GM19328 (cell line): ENCODE results near the gene PF4V1.

Source experiments
- ATAC-seq: cut with Tn5 transposase; IDR thresholded peaks from one replicate; pipeline ENCODE4 v1.9.1; 2021; ENCODE audit warnings: mild to moderate bottlenecking, moderate library complexity; ENCODE audit not compliant: unreplicated experiment

Gene PF4V1, protein sequence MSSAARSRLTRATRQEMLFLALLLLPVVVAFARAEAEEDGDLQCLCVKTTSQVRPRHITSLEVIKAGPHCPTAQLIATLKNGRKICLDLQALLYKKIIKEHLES

DNA sequence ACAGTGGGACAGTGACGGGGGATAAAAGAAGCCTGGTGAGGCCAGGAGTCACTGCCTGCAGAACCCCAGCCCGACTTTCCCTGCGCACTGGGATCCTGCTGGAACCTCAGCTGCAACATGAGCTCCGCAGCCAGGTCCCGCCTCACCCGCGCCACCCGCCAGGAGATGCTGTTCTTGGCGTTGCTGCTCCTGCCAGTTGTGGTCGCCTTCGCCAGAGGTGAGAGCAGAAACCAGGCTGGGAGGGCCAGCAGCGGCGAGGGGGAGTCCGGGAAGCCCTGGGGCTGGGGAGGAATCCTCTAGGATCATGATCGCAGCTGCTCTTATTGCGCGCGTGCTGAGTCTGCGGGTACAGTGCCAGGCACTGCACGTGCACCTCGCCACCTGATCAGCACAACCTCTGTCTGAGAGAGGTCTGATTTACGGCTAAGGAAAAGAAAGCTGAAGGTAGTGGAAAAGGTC, at the start of gene PF4V1:
Gene PF4V1 (plus strand): TSS at position 51 of the 459 bp plus-strand sequence. CDS start 67 bp downstream, at position 118.
- no peak for ATAC-seq

DNA sequence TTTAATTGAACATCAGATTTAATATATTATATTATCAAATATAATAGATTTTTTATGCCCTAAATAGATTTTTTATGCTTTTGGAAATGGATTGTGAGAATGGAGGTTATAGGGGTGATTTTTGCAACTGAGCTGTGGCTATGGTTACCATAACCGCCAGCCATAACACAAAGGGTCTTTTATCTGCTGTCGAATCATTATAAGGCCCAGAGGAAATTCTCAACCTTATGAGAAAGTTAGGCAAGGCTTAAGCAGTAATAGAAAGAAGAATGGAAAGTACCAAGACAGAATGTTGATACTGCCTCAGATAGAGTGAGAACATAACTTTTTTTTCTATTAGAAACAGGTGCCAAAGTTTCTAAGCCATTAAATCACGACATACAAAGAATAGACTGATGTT, 42.9 kb upstream of the PF4V1 start:
- ATAC-seq: no peak

DNA sequence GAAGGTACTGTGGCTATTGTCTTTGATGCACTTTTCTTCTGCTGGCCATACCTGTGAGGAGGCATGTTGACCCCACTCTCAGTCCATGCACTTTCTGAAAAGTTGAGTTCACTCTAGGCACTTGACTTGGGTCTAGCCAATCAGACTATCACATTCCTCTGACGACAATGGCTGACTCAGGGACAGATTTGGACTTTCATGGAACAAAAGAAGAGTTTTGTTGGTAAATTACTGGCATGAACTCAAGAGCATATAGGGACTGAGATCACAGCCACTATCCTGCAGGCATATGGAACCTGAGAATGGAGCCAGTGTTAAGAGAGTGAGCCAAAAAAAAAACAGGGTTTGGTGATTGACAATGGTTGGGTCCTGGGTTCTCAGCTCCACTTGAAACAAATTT, 41.3 kb upstream of the PF4V1 start:
- no peak for ATAC-seq

DNA sequence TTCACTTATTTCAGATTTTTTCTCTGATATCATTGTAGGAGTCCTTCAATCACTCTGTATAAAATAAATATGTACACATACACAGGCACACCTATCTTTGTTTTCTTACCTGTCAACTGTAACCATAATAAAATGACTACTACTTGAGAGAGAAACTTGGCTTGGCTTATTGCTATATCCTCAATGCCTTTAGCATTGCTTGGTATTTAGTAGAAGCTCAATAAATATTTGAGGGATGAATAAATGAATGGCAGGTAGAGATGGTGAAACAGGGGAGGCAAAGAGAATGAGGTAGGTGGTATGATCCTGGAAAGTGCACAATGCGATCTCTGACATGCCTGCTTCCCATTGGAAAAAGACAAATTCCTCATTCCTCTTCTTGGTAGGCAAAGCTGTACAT, 38.4 kb upstream of the PF4V1 start:
- no peak for ATAC-seq

DNA sequence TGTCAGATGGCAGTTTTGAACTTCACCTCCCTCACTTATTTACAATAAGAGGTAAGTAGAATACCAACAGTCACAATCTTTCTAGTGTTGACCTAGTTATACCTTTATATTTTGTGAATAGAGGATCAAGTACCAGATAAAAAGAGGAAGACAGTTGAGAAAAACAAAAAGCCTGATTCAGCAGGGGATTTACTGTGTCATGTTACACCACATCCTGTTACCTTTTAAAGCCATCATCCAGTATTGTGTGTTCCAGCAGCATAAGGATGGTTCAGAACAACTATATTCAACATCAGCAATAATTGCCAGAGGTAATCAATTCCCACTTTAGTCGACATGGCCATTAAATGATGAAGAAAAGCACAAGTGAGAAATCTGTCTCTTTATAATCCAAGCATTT, 38.0 kb upstream of the PF4V1 start:
- ATAC-seq: no peak

DNA sequence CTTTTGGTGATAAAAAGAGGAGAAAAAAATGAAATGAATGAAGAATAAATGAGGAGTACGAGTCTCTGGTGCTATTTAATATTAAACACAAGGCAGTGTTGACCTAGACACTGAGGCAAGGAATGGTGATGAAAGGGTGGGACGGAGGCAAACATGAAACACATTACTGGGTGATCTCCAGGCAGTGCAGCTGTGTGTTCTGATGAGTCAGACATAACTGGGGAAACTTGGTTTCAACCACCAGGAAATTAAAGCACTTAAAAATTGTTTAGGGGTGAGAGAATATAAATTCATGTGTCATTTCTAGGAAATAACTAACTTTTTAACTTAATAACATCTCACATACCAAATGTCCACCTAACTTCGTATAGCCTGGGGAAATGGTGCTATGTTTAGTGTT, 36.3 kb upstream of the PF4V1 start:
- no peak for ATAC-seq

DNA sequence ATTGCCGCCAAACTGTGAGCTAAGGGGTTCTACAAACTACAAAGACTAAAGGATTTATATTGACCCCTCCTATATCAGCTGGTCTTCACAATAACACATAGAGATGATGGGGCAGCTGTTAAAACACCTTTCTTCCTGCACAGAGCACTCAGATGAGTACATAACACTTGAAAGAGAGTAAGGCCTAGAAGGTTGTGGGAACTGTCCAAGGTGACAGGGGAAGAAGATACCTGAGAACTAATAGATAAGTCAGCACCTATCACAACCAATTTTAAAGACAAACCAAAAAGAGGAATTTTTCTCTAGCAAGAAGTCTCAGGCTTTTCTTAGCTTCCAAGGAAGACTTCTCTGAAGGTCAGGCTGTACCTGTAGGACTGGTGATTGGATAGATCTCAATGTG, 35.8 kb upstream of the PF4V1 start:
- no peak for ATAC-seq

DNA sequence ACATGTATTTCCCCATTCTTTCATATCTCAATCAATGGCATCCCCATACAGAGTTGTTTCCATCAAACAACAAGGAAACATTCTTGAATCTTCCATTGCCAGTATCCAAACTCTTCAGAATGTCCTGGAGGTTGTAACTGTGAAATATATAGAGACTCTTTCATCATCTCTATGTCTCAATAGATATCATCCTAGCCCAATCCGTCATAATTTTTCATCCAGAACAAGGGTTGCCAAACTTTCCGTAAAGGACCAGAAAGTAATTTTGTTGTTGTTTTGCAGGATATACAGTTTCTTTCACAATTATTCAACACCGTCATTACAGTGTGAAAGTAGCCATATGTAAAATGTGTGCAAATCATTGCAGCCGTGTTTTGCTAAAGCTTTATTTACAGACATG, 31.8 kb upstream of the PF4V1 start:
- no peak for ATAC-seq

DNA sequence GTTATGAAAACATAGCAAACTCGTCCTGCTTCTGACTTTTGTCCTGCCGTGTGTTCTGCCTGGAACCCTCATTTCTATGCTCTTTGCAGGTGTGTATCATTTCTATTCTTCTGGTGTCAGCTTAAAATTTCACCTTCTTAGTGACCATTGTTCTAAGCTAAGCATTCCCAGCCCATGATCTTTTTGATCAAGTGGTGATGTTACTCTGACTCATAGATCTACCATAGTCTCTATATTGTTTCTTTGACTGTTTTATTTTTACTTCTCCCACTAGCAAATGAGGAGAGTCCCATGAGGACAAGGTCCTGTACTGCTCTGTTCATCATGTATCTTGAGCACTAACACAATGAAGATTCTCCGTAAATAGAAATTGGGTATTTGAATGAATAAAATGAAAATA, 30.7 kb upstream of the PF4V1 start:
- no peak for ATAC-seq

DNA sequence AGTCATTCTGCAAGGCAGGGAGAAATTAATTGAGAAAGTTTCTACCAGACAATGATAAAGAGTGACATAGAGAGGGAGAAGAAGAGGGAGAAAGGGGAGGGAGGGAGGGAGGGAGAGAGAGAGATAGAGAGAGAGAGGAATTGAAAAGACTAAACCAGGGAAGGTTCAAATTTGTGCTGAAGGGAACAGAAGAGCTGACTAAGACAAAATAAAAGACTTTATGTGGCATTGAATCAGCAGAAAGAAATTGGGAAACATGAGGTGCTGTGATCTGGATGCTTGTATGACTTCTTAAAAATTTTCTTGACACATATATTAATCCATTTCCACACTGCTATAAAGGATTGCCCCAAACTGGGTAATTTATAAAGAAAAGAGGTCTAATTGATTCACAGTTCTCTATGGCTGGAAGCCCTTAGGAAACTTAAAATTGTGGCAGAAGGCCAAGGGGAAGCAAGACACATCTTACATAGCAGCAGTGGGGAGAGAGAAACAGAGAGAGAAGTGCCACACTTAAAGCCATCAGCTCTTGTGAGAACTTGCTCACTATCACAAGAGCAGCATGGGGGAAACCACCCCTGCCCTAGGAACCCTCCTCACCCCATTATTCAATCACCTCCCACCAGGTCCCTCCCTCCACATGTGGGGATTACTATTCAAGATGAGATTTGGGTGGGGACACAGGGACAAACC, 30.1 kb upstream of the PF4V1 start:
- ATAC-seq: no peak

DNA sequence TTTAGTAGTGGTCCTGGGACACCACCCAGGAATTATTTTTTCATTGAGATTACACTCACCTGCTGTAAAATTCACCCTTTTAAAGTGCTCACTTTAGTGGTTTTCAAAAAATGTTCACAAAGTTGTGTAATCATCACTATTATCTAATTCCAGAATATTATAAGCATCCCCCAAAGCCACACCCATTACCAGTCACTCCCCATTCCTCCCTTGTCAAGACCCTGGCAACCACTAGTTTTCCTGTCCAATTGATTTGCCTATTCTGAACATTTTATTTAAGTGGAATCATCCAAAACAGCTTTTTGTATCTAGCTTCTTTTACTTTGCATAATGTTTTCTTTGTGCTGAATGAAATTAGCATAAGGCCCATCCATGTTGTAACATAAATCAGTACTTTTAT, 29.3 kb upstream of the PF4V1 start:
- ATAC-seq: no peak

DNA sequence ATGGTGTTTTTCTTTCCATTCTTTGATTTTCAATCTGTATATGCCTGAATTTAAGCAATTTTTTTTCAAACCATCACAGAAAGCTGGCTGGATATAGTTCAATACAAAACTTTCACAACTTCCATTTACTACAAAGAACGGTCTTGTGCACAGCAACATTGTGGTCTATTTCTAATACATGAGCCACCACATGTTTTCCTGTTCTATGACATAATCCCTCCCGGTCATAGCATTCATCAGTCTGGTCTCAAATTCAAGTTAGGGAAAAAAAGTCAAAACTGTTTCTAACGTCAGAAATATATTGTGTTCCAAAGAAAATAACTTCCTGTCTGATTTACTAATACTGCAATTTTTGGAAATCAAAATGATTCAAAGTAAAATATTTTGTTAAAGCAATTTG, 24.1 kb upstream of the PF4V1 start:
- no peak for ATAC-seq

DNA sequence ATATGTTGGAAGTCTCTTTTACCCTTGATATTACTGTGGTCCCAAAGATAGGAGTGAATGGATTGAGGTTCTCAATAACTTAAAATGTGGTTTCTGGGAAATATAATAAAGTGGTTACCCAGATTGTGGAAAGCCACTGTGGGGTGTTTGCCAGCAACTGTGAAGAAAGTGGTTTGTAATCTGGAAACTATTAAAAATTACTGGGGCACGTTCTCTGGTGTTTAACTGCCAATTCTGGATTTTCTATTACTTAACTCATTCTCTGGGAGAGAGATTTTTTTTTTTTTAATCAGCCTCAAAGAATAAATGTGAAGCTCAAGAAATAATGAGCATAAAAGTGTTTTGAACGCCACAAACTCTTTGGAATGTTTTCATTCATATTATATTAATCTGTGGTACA, 21.5 kb upstream of the PF4V1 start:
- ATAC-seq: no peak

DNA sequence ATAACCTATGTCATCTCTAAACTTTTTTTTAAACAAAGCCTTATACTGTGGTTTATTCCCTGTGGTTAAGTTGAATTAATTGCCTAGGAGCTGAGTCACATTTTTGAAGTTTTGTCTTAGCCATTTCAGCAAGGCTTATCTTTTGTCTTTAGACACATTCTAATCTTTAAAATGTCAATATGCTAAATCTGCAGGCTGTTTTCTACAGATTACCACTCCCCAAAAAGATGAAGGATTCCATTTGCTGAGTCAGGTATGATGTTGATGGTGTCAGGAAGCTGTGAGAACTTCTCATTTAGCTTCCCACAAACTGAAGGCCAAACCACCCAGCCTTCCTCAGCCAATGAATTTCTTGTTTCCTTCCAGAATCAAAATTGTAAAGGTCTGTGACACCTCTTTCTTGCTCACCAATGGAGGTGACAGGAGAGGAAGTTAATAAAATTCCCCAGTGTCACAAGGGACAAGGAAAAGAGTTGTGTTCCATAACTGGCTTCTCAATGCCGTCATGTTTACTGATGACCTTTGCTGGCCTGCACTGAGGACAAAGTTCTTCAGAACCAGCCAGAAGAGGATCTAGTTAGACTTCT, 20.4 kb upstream of the PF4V1 start:
- ATAC-seq: no peak

DNA sequence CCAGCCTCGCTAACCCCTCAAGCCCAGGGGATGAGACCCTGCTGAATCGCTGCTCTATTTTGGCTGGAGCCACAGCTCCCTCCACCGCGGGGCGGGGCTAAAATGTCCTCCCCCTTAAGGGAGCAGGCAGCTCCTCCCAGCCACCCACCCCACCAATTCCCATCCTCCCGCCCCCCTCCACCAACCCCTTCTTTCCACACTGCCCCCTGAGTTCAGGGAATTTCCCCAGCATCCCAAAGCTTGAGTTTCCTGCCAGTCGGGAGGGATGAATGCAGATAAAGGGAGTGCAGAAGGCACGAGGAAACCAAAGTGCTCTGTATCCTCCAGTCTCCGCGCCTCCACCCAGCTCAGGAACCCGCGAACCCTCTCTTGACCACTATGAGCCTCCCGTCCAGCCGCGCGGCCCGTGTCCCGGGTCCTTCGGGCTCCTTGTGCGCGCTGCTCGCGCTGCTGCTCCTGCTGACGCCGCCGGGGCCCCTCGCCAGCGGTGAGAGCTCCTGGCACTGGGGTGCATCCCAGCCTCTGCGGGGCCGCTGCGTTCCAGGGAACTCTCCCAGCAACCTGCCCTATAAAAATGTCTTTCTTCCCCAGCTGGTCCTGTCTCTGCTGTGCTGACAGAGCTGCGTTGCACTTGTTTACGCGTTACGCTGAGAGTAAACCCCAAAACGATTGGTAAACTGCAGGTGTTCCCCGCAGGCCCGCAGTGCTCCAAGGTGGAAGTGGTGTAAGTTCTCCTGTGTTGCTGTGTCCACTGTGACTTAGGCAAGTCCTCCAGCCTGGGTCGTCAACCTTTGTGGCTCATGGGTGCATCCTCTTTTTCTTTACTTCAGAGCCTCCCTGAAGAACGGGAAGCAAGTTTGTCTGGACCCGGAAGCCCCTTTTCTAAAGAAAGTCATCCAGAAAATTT, 16.5 kb upstream of the PF4V1 start, which contains the start of gene CXCL6:
Gene CXCL6 (plus strand): TSS at position 306 of the 907 bp plus-strand sequence. CDS start 73 bp downstream, at position 379.
- no peak for ATAC-seq

DNA sequence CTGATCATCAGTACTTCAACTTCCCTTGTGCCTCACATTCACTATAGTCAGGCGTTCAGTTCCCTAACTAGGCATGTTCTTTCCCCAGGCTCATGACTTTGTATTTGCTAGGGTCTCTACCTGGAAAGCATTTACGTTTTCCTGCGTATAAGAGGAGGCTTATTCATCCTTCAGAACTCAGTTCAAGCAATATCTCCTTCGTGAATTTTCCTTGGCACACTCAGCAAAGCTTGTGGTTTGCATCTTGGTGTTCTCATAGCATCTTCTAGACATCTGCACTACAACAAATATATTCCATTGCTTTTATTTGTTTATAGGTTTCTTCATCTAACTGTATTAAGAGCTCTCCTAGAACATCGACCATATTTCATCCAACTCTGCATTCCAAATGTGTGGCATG, 14.0 kb upstream of the PF4V1 start:
- no peak for ATAC-seq

DNA sequence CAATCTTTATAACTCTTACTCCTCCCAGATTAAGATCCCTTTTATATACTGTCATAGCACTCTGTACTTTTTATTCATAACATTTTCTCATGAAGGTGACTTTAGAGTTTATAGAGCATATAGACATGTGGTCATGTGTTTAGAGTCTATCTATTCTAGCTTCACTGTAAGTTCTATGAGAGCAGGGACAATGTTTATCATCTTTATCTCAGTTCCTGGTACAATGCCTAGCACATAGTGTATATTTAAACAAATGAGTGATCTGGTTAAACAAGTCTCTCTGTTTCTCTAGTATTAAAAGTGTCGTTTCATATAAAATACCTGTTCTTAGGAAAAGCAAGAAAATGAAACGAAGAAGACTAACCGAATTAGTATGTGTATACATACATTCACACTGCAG, 13.4 kb upstream of the PF4V1 start:
- no peak for ATAC-seq

DNA sequence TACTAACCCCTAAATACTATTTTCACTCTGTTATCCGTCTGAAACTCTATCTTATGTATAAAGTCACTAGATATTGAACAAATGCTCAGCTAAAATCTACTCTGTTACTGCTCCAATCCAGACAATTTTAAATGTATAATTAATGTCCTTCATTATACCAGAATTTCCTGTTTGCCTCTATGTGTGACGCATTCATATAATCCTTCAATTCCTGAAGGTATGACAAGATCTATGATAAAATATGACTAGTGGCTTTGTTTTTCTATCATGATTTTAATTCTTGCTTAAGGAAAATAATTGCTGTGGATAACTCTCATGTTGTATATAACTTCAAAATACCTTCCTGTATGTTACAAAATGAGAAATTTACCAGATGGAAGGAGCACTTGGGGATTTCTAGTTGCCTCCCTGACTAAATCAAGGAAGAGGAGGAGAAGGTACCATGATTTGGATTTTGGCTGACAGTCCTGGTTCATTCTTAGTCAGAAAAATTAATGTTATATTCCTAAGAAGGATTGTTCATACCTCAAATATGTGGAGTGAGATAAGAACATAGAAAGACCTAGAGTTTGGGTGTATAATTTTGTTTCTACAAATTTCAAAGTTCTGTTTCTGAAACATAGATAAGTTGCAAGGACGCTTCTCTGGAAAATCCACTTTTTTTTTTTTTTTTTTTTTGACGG, 11.7 kb upstream of the PF4V1 start:
- no peak for ATAC-seq

DNA sequence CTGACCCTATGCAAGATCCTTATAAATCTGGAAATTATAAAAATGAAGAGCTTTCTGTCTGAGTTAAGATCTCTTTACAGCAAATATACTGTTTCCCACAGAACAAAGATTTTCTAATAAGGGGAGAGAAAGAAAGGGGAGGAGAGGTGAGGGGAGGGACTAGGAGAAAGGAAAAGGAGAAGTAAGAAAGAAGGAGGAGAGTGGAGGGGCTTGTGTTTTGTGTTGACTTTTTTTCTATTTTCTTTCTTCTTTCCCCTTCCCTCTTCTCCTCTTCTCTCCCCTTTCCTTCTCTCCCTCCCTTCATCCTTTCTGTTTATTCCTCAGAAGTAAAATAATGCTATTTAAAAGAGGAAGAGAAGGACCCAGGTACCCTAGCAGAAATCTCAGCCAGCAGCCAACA, 10.4 kb upstream of the PF4V1 start:
- ATAC-seq: no peak

DNA sequence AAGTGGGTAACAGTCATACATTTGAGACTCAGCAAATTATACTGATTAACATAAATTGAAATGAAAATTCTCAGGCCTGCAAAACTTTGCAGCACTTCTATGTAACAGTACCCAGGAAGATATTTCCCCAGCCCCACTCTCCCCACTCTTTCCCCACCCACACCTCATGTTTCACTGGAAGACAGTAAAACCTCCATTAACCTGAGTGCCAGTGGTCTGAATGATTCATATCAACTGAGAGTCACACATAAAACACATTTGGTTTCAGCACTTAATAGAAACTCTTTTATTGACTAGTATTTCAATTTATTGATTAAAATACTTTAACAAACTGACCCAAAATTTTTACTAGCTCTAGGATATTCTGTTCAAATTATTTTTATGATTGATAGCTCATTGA, 9.7 kb upstream of the PF4V1 start:
- ATAC-seq: no peak

DNA sequence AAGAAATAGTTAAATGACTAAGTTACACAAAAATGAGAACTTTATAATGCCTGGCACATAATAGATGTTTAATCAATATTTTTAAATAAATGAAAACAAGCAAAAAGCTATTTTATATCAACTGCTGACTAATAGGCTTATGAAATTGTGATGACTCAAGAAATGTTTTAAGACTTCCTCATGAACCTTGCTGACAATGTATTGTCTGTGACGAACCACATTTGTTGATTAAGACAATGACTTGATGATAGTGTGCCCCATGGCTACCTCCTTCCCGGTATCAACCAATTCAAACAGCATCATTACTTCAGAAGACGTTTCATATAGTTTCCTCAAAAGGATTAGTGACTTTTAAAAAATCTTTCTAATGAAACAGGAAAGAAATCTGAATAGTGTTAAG, 8.8 kb upstream of the PF4V1 start:
- no peak for ATAC-seq
